SK-N-SH treated with all-trans-retinoic acid at 6 μM for 48 hours (cell line): Measurements from ENCODE around the gene TSR1.

Source experiments
- ATAC-seq: fragments of 200-7000 bp; cut with Tn5 transposase; 3 replicates; pipeline ENCODE4 v1.9.1; 2020; ENCODE audit warnings: mild to moderate bottlenecking, moderate library complexity
- ARNTL ChIP-seq: fragments of 450-650 bp; formaldehyde crosslinking; IDR thresholded peaks from 2 replicates; pipeline ENCODE4 v1.5.0; 2020; ENCODE audit warnings: low read depth, mild to moderate bottlenecking, moderate library complexity, borderline replicate concordance
- BACH2 ChIP-seq: fragments of 250-450 bp; sonication (Bioruptor Pico); IDR thresholded peaks from 2 replicates; pipeline ENCODE4 v1.9.0; 2021; ENCODE audit warnings: mild to moderate bottlenecking, borderline replicate concordance
- CREB5 ChIP-seq: fragments of 250-450 bp; sonication (Bioruptor Pico); IDR thresholded peaks from 2 replicates; pipeline ENCODE4 v1.5.1; 2020; ENCODE audit warnings: low read depth, mild to moderate bottlenecking, moderate library complexity
- CSDC2 ChIP-seq: fragments of 250-450 bp; sonication (Bioruptor Pico); IDR thresholded peaks from 2 replicates; pipeline ENCODE4 v1.5.0; 2020; ENCODE audit warnings: mild to moderate bottlenecking, moderate library complexity
- GLIS3 ChIP-seq: fragments of 250-450 bp; sonication (Bioruptor Pico); IDR thresholded peaks from 2 replicates; pipeline ENCODE4 v1.5.0; 2020; ENCODE audit warnings: mild to moderate bottlenecking, moderate library complexity
- OSR1 ChIP-seq: fragments of 250-450 bp; sonication (Bioruptor Pico); IDR thresholded peaks from 2 replicates; pipeline ENCODE4 v1.8.0; 2022; ENCODE audit warnings: moderate library complexity, mild to moderate bottlenecking, inconsistent platforms
- POU6F1 ChIP-seq: fragments of 250-450 bp; sonication (Bioruptor Pico); IDR thresholded peaks from 2 replicates; pipeline ENCODE4 v1.8.0; 2021; ENCODE audit warnings: low read depth, mild to moderate bottlenecking, moderate library complexity, borderline replicate concordance
- SNAI2 ChIP-seq: fragments of 250-450 bp; sonication (Bioruptor Pico); IDR thresholded peaks from 2 replicates; pipeline ENCODE4 v1.5.0; 2020; ENCODE audit warnings: mild to moderate bottlenecking, moderate library complexity
- TCF4 ChIP-seq: fragments of 250-450 bp; sonication (Bioruptor Pico); IDR thresholded peaks from 2 replicates; pipeline ENCODE4 v1.8.0; 2021; ENCODE audit warnings: mild to moderate bottlenecking, moderate library complexity, borderline replicate concordance
- TOX ChIP-seq: fragments of 250-450 bp; sonication (Bioruptor Pico); IDR thresholded peaks from 2 replicates; pipeline ENCODE4 v1.8.0; 2021; ENCODE audit warnings: mild to moderate bottlenecking, moderate library complexity, borderline replicate concordance
- ZC3H10 ChIP-seq: fragments of 250-450 bp; sonication (Bioruptor Pico); IDR thresholded peaks from 2 replicates; pipeline ENCODE4 v1.5.1; 2021; ENCODE audit warnings: mild to moderate bottlenecking, moderate library complexity
- ZFP3 ChIP-seq: fragments of 250-450 bp; sonication (Bioruptor Pico); IDR thresholded peaks from 2 replicates; pipeline ENCODE4 v1.5.0; 2020; ENCODE audit warnings: mild to moderate bottlenecking, moderate library complexity
- ZFP30 ChIP-seq: fragments of 450-650 bp; formaldehyde crosslinking; IDR thresholded peaks from 2 replicates; pipeline ENCODE4 v1.5.0; 2022; ENCODE audit warnings: mild to moderate bottlenecking, moderate library complexity
- ZNF565 ChIP-seq: fragments of 450-650 bp; formaldehyde crosslinking; conservative IDR thresholded peaks from 2 replicates; pipeline ENCODE4 v1.5.0; 2020; ENCODE audit warnings: low read depth, mild to moderate bottlenecking, moderate library complexity
- ZNF70 ChIP-seq: fragments of 450-650 bp; formaldehyde crosslinking; IDR thresholded peaks from 2 replicates; pipeline ENCODE4 v1.5.0; 2020; ENCODE audit warnings: mild to moderate bottlenecking, moderate library complexity
- ZNF8 ChIP-seq: fragments of 450-650 bp; formaldehyde crosslinking; IDR thresholded peaks from 2 replicates; pipeline ENCODE4 v1.5.0; 2020; ENCODE audit warnings: mild to moderate bottlenecking, moderate library complexity
- TF ChIP-seq, protein P1 (sequence below): fragments of 250-450 bp; sonication (Bioruptor Pico); IDR thresholded peaks from 2 replicates; pipeline ENCODE4 v1.8.0; 2020; ENCODE audit warnings: mild to moderate bottlenecking, moderate library complexity, borderline replicate concordance
- TF ChIP-seq, protein P2 (sequence below): fragments of 250-450 bp; sonication (Bioruptor Pico); IDR thresholded peaks from 2 replicates; pipeline ENCODE4 v1.5.0; 2020; ENCODE audit warnings: mild to moderate bottlenecking, moderate library complexity

Gene TSR1

DNA sequence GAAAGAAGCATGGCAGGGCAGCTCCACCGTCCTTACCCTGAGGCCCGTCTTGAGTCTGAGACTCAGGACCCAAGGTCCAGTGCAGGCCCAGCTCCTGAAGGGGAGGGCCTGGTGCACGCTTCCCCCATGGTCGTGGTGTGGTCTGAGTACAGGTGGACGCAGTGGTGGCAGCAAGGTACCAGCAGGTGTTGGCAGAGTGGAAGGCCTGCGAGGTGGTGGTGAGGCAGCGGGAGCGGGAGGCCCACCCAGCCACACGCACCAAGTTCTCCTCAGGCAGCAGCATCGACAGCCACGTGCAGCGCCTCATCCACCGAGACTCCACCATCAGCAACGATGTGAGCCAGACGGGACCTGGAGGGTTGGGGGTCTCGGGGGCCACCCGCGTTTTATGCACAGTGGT, 36.9 kb upstream of the TSR1 start:
- TF ChIP-seq BACH2 (CRISPR knock-in tag) (no peak), SNAI2 (no peak)
- no peak for ATAC-seq

DNA sequence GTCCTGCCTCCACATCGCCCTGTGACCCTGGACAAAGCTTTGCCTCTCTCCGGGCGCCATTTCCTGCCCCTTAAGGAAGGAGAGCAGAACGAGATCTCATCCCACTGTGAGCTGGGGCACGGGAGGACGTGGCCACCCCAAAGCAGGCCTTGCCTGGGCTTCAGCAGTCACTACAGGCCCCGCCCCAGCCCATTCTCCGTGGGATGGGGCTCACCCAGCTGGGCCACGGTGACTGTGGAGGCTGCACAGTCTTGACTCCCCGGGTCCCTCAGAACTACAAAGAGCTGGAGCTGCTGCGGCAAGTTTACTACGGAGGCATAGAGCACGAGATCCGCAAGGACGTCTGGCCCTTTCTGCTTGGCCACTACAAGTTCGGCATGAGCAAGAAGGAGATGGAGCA, 36.4 kb upstream of the TSR1 start:
- ATAC-seq = no peak
- TF ChIP-seq TCF4 (no peak), SNAI2 (no peak), ZFP3 (CRISPR knock-in tag) (no peak), ZNF8 (CRISPR knock-in tag) (no peak), ZFP30 (no peak)

GRCh38 chr17:2372180-2372579, 35.9 kb upstream of the TSR1 start:
- ATAC-seq = no peak
- TF ChIP-seq SNAI2 (no peak), BACH2 (CRISPR knock-in tag) (no peak), ZFP3 (CRISPR knock-in tag) (no peak), TCF4 (no peak), POU6F1 (no peak)
- TF ChIP-seq, protein P1, sequence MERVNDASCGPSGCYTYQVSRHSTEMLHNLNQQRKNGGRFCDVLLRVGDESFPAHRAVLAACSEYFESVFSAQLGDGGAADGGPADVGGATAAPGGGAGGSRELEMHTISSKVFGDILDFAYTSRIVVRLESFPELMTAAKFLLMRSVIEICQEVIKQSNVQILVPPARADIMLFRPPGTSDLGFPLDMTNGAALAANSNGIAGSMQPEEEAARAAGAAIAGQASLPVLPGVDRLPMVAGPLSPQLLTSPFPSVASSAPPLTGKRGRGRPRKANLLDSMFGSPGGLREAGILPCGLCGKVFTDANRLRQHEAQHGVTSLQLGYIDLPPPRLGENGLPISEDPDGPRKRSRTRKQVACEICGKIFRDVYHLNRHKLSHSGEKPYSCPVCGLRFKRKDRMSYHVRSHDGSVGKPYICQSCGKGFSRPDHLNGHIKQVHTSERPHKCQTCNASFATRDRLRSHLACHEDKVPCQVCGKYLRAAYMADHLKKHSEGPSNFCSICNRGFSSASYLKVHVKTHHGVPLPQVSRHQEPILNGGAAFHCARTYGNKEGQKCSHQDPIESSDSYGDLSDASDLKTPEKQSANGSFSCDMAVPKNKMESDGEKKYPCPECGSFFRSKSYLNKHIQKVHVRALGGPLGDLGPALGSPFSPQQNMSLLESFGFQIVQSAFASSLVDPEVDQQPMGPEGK (CRISPR knock-in tag) = no peak

- TF ChIP-seq CREB5 (CRISPR knock-in tag) = no peak
- TF ChIP-seq TOX (CRISPR knock-in tag) = no peak
- no peak for TF ChIP-seq TCF4
- TF ChIP-seq, protein P2, sequence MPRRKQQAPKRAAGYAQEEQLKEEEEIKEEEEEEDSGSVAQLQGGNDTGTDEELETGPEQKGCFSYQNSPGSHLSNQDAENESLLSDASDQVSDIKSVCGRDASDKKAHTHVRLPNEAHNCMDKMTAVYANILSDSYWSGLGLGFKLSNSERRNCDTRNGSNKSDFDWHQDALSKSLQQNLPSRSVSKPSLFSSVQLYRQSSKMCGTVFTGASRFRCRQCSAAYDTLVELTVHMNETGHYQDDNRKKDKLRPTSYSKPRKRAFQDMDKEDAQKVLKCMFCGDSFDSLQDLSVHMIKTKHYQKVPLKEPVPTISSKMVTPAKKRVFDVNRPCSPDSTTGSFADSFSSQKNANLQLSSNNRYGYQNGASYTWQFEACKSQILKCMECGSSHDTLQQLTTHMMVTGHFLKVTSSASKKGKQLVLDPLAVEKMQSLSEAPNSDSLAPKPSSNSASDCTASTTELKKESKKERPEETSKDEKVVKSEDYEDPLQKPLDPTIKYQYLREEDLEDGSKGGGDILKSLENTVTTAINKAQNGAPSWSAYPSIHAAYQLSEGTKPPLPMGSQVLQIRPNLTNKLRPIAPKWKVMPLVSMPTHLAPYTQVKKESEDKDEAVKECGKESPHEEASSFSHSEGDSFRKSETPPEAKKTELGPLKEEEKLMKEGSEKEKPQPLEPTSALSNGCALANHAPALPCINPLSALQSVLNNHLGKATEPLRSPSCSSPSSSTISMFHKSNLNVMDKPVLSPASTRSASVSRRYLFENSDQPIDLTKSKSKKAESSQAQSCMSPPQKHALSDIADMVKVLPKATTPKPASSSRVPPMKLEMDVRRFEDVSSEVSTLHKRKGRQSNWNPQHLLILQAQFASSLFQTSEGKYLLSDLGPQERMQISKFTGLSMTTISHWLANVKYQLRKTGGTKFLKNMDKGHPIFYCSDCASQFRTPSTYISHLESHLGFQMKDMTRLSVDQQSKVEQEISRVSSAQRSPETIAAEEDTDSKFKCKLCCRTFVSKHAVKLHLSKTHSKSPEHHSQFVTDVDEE = no peak
- no peak for TF ChIP-seq GLIS3
- no peak for TF ChIP-seq OSR1 (CRISPR knock-in tag)
- TF ChIP-seq, all 23 proteins: peak for 0
- ATAC-seq = no peak
These were observed 35.2 kb upstream of the TSR1 start for GRCh38 chr17:2371183-2372130.

DNA sequence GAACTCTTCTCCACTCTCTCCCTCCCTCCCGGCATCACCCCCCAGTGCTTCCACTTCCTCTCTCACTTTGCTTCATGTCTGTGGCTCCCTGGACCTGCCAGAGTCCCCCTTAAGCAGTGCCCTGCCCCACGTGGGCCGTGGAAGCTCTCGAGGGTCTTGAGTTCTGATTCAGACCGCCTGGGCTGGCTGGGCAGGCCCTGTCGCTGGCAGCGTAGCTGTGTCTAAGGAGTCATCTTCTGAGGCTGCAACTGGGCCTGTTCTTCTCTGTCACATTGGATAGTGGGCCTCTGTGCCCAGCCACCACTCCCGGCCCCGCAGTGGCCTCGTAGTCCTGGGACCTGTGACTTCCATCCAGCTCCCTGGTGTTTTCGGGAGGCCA, 33.9 kb upstream of the TSR1 start:
- no peak for ATAC-seq
- TF ChIP-seq, protein P1 (CRISPR knock-in tag) = no peak
- TF ChIP-seq GLIS3 = no peak
- TF ChIP-seq ZC3H10 (CRISPR knock-in tag) = no peak
- no peak for TF ChIP-seq TCF4
- TF ChIP-seq CSDC2 = no peak
- TF ChIP-seq ARNTL = no peak
- TF ChIP-seq ZNF565 (CRISPR knock-in tag) = no peak
- TF ChIP-seq ZNF70 (CRISPR knock-in tag) = no peak
- TF ChIP-seq CREB5 (CRISPR knock-in tag) = no peak
- TF ChIP-seq TOX (CRISPR knock-in tag) = no peak
- no peak for TF ChIP-seq POU6F1
